ENCODE data around the gene C11orf86.

Gene C11orf86

DNA sequence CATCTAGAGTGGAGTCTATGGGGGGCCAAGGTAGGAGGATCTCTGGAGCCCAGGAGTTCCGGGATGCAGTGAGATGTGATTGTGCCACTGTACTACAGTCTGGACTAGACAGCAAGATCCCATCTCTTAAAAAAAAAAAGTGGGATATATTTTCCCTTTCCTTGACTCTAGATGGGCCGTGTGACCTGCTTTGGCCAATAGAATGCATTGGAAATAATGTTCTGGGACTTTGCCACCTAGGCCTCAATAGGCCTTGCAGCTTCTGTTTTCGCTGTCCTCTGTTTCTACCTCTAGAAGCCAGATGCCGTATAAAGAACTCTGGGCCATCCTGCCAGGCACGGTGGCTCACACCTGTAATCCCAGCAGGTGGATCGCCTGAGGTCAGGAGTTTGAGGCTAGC lies 3.6 kb downstream of the C11orf86 start:
- TF ChIP-seq REST (IDR thresholded peaks at IDR 0.05; ENCODE audit: insufficient read depth in 1 of 2, low read depth in 2 of 2, low read length in 2 of 2), result no peak
- TF ChIP-seq SIN3A (IDR thresholded peaks at IDR 0.05; ENCODE audit: borderline replicate concordance, insufficient read depth, low read length), result no peak
- TF ChIP-seq POLR2AphosphoS5 (IDR thresholded peaks at IDR 0.05; ENCODE audit: low read depth, low read length), result no peak
- TF ChIP-seq FOXP2 (optimal IDR thresholded peaks at IDR 0.05; ENCODE audit: borderline replicate concordance, extremely low read depth, extremely low read length, insufficient read depth), result no peak

DNA sequence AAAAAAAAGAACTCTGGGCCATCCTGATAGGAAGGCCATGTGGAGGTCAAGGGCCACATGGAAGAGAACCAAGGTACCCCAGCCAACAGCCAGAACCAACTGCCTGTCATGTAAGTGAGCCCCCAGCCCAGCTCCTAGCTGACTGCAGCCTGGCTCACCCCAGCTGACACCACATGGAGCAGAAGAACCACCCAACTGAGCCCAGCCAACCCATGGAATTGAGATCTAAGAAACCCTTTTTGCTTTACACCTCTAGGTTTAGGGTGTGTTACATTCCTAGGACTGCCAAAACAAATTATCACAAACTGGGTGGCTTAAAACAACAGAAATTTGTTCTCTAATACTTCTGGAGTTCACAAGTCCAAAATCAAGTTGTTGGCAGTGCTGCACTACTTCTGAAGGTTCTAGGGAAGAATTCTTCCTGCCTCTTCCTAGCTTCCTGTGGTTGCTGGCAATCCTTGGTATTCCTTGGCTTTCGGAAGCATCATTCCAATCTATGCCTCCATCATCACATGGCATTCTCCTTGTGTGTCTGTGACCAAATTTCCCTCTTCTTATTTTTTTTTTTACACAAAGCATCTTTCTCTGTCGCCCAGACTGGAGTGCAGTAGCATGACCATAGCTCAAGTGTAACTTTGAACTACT lies 4.4 kb downstream of the C11orf86 start:
- TF ChIP-seq FOXP2 (optimal IDR thresholded peaks at IDR 0.05; ENCODE audit: borderline replicate concordance, extremely low read depth, extremely low read length, insufficient read depth) (no peak), TAF1 (IDR thresholded peaks at IDR 0.05; ENCODE audit: borderline replicate concordance, insufficient read depth, low read length) (no peak), REST (IDR thresholded peaks at IDR 0.05; ENCODE audit: insufficient read depth in 1 of 2, low read depth in 2 of 2, low read length in 2 of 2) (no peak), SIN3A (IDR thresholded peaks at IDR 0.05; ENCODE audit: borderline replicate concordance, insufficient read depth, low read length) (no peak), POLR2AphosphoS5 (IDR thresholded peaks at IDR 0.05; ENCODE audit: low read depth, low read length) (no peak)

DNA sequence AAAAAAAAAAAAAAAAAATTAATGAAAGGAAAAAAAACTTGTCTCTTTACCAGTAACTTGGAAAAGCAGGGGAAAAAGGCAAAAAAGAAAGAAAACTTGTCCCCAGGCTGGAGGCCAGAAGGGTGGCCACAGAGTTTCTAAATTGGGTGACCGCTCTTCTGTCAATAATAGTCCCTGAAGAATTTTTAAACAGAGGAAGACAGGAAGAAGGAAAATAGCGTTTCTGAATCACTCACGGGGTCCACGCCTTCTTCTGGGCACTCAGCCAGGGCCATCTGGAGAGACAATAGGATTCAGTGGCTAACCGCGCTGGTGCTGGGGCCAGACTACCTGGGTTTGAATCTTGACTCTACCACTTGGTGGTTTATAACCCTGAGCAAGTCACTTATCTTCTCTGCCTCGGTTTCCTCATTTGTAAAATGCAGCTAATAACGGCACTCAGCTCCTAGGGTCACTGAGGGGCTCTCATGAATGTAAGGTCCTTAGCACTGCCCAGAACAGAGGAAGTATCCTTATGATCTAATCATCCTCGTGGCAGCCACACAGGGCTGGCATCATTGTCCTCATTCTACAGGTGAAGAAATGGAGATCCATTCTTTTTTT lies 7.0 kb downstream of the C11orf86 start:
- TF ChIP-seq FOXP2 (optimal IDR thresholded peaks at IDR 0.05; ENCODE audit: borderline replicate concordance, extremely low read depth, extremely low read length, insufficient read depth), result no peak
- TF ChIP-seq REST (IDR thresholded peaks at IDR 0.05; ENCODE audit: insufficient read depth in 1 of 2, low read depth in 2 of 2, low read length in 2 of 2), result no peak
- no peak for TF ChIP-seq SIN3A (IDR thresholded peaks at IDR 0.05; ENCODE audit: borderline replicate concordance, insufficient read depth, low read length)

GRCh38 chr11:66983275-66983924 lies 8.3 kb downstream of the C11orf86 start:
- TF ChIP-seq TAF1 (IDR thresholded peaks at IDR 0.05; ENCODE audit: borderline replicate concordance, insufficient read depth, low read length) (no peak), FOXP2 (optimal IDR thresholded peaks at IDR 0.05; ENCODE audit: borderline replicate concordance, extremely low read depth, extremely low read length, insufficient read depth) (no peak), POLR2AphosphoS5 (IDR thresholded peaks at IDR 0.05; ENCODE audit: low read depth, low read length) (no peak), REST (IDR thresholded peaks at IDR 0.05; ENCODE audit: insufficient read depth in 1 of 2, low read depth in 2 of 2, low read length in 2 of 2) (no peak), SIN3A (IDR thresholded peaks at IDR 0.05; ENCODE audit: borderline replicate concordance, insufficient read depth, low read length) (no peak)
